Measurements from ENCODE around the gene GRM2.

The GRM2 gene

GRCh38 chr3:51715231-51715976, 8.5 kb downstream of the GRM2 start:
- H3K9me3 ChIP-seq: no peaks in the 10 kb centered on the region
- in situ Hi-C loops (cut with MboI; ENCODE audit: low sequenced_read_pairs): no loop called here
- H3K27me3 ChIP-seq (ENCODE audit: low read depth): no peaks in the 10 kb centered on the region
- no peaks in the 10 kb centered on the region for H3K4me1 ChIP-seq
- no peak overlapping the region for H3K4me3 ChIP-seq
- no peaks in the 10 kb centered on the region for H3K36me3 ChIP-seq (replicated peaks)
- no peak for DNase-seq (ENCODE audit: low spot score in 2 of 2)

- in situ Hi-C loops (cut with MboI; ENCODE audit: low sequenced_read_pairs): no loop called here
- Histone ChIP-seq H3K36me3 (replicated peaks) (no peaks in the 10 kb centered on the region), H3K9me3 (no peaks in the 10 kb centered on the region), H3K4me1 (no peaks in the 10 kb centered on the region), H3K27me3 (ENCODE audit: low read depth) (no peaks in the 10 kb centered on the region), H3K4me3 (no peak overlapping the region)
- DNase-seq (ENCODE audit: low spot score in 2 of 2): no peak
Measured at GRCh38 chr3:51715977-51716294, 9.1 kb downstream of the GRM2 start.

- in situ Hi-C loops (cut with MboI; ENCODE audit: low sequenced_read_pairs): no loop called here
- Histone ChIP-seq H3K4me3 (no peak overlapping the region), H3K27me3 (ENCODE audit: low read depth) (no peaks in the 10 kb centered on the region), H3K4me1 (no peaks in the 10 kb centered on the region), H3K9me3 (no peaks in the 10 kb centered on the region), H3K36me3 (replicated peaks) (no peaks in the 10 kb centered on the region)
- no peak for DNase-seq (ENCODE audit: low spot score in 2 of 2)
Measured at GRCh38 chr3:51716805-51717204, 9.9 kb downstream of the GRM2 start.

- no peaks in the 10 kb centered on the region for H3K4me1 ChIP-seq
- in situ Hi-C loops (cut with MboI; ENCODE audit: low sequenced_read_pairs): no loop called here
- no peaks in the 10 kb centered on the region for H3K27me3 ChIP-seq (ENCODE audit: low read depth)
- no peaks in the 10 kb centered on the region for H3K36me3 ChIP-seq (replicated peaks)
- no peak overlapping the region for H3K4me3 ChIP-seq
- DNase-seq (ENCODE audit: low spot score in 2 of 2): no peak
- H3K9me3 ChIP-seq: no peaks in the 10 kb centered on the region
Measured at GRCh38 chr3:51717446-51717845, 10.6 kb downstream of the GRM2 start.

- no peaks in the 10 kb centered on the region for H3K9me3 ChIP-seq
- in situ Hi-C loops (cut with MboI; ENCODE audit: low sequenced_read_pairs): no loop called here
- no peak for DNase-seq (ENCODE audit: low spot score in 2 of 2)
Measured at GRCh38 chr3:51717947-51718346, 11.1 kb downstream of the GRM2 start.

GRCh38 chr3:51718547-51719409, 11.9 kb downstream of the GRM2 start:
- peak; percentile 28 to 79 for DNase-seq (ENCODE audit: low spot score in 2 of 2)
- H3K9me3 ChIP-seq: no peaks in the 10 kb centered on the region
- H3K4me1 ChIP-seq: no peaks in the 10 kb centered on the region
- H3K36me3 ChIP-seq (replicated peaks): no peaks in the 10 kb centered on the region
- in situ Hi-C loops (cut with MboI; ENCODE audit: low sequenced_read_pairs): no loop called here
- H3K27me3 ChIP-seq (ENCODE audit: low read depth): no peaks in the 10 kb centered on the region
- no peak overlapping the region for H3K4me3 ChIP-seq

More at GRCh38 chr3:51717947-51718346, 11.1 kb downstream of the GRM2 start:
- no peak overlapping the region for H3K4me3 ChIP-seq
- H3K4me1 ChIP-seq: no peaks in the 10 kb centered on the region
- H3K36me3 ChIP-seq (replicated peaks): no peaks in the 10 kb centered on the region
- H3K27me3 ChIP-seq (ENCODE audit: low read depth): no peaks in the 10 kb centered on the region

GRCh38 chr3:51719410-51720025, 12.7 kb downstream of the GRM2 start:
- no peak for DNase-seq (ENCODE audit: low spot score in 2 of 2)
- no peaks in the 10 kb centered on the region for H3K27me3 ChIP-seq (ENCODE audit: low read depth)
- in situ Hi-C loops (cut with MboI; ENCODE audit: low sequenced_read_pairs): no loop called here
- H3K9me3 ChIP-seq: no peaks in the 10 kb centered on the region
- no peak overlapping the region for H3K4me3 ChIP-seq
- no peaks in the 10 kb centered on the region for H3K4me1 ChIP-seq
- no peaks in the 10 kb centered on the region for H3K36me3 ChIP-seq (replicated peaks)

GRCh38 chr3:51720292-51721061, 13.6 kb downstream of the GRM2 start:
- H3K27me3 ChIP-seq (ENCODE audit: low read depth): no peaks in the 10 kb centered on the region
- no peaks in the 10 kb centered on the region for H3K9me3 ChIP-seq
- no peak overlapping the region for H3K4me3 ChIP-seq
- no peaks in the 10 kb centered on the region for H3K4me1 ChIP-seq
- in situ Hi-C loops (cut with MboI; ENCODE audit: low sequenced_read_pairs): no loop called here
- H3K36me3 ChIP-seq (replicated peaks): no peaks in the 10 kb centered on the region
- no peak for DNase-seq (ENCODE audit: low spot score in 2 of 2)

GRCh38 chr3:51721062-51721745, 14.3 kb downstream of the GRM2 start:
- Histone ChIP-seq H3K4me3 (no peak overlapping the region), H3K36me3 (replicated peaks) (no peaks in the 10 kb centered on the region), H3K9me3 (no peaks in the 10 kb centered on the region), H3K27me3 (ENCODE audit: low read depth) (no peaks in the 10 kb centered on the region), H3K4me1 (no peaks in the 10 kb centered on the region)
- in situ Hi-C loops (cut with MboI; ENCODE audit: low sequenced_read_pairs): no loop called here
- DNase-seq (ENCODE audit: low spot score in 2 of 2): no peak

- in situ Hi-C loops (cut with MboI; ENCODE audit: low sequenced_read_pairs): no loop called here
- Histone ChIP-seq H3K4me1 (no peaks in the 10 kb centered on the region), H3K27me3 (ENCODE audit: low read depth) (no peaks in the 10 kb centered on the region), H3K4me3 (no peak overlapping the region), H3K9me3 (no peaks in the 10 kb centered on the region), H3K36me3 (replicated peaks) (no peaks in the 10 kb centered on the region)
- DNase-seq (ENCODE audit: low spot score in 2 of 2): no peak
Measured at GRCh38 chr3:51722362-51722761, 15.5 kb downstream of the GRM2 start.

GRCh38 chr3:51727500-51727899, 20.6 kb downstream of the GRM2 start:
- in situ Hi-C loops (cut with MboI; ENCODE audit: low sequenced_read_pairs): no loop called here

GRCh38 chr3:51729042-51729633, 22.3 kb downstream of the GRM2 start:
- H3K9me3 ChIP-seq: no peaks in the 10 kb centered on the region
- no peaks in the 10 kb centered on the region for H3K36me3 ChIP-seq (replicated peaks)
- no peaks in the 10 kb centered on the region for H3K4me1 ChIP-seq
- no peak overlapping the region for H3K4me3 ChIP-seq
- no peak for DNase-seq (ENCODE audit: low spot score in 2 of 2)
- 0 out of 2 replicates have a peak, but pooled peaks cover 3% of the 10 kb centered on the region for H3K27me3 ChIP-seq (ENCODE audit: low read depth)
- in situ Hi-C loops (cut with MboI; ENCODE audit: low sequenced_read_pairs): no loop called here

More at GRCh38 chr3:51727500-51727899, 20.6 kb downstream of the GRM2 start:
- DNase-seq (ENCODE audit: low spot score in 2 of 2): no peak
- no peaks in the 10 kb centered on the region for H3K9me3 ChIP-seq
- no peak overlapping the region for H3K4me3 ChIP-seq
- H3K27me3 ChIP-seq (ENCODE audit: low read depth): no peaks in the 10 kb centered on the region
- no peaks in the 10 kb centered on the region for H3K4me1 ChIP-seq
- no peaks in the 10 kb centered on the region for H3K36me3 ChIP-seq (replicated peaks)
